GM12874 (cell line): ENCODE data around the gene CUL3.

Experiments
- TF ChIP-seq, protein P1 (sequence below): IDR thresholded peaks from 2 replicates; pipeline ENCODE4 v1.5.1; 2011; ENCODE audit warnings: low read depth, mild to moderate bottlenecking, control low read depth, low read length, moderate library complexity; ENCODE audit not compliant: insufficient read depth

Gene CUL3

GRCh38 chr2:224513991-224514390 is 71.2 kb downstream of the CUL3 start:
- TF ChIP-seq, protein P1, sequence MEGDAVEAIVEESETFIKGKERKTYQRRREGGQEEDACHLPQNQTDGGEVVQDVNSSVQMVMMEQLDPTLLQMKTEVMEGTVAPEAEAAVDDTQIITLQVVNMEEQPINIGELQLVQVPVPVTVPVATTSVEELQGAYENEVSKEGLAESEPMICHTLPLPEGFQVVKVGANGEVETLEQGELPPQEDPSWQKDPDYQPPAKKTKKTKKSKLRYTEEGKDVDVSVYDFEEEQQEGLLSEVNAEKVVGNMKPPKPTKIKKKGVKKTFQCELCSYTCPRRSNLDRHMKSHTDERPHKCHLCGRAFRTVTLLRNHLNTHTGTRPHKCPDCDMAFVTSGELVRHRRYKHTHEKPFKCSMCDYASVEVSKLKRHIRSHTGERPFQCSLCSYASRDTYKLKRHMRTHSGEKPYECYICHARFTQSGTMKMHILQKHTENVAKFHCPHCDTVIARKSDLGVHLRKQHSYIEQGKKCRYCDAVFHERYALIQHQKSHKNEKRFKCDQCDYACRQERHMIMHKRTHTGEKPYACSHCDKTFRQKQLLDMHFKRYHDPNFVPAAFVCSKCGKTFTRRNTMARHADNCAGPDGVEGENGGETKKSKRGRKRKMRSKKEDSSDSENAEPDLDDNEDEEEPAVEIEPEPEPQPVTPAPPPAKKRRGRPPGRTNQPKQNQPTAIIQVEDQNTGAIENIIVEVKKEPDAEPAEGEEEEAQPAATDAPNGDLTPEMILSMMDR = no peak

DNA sequence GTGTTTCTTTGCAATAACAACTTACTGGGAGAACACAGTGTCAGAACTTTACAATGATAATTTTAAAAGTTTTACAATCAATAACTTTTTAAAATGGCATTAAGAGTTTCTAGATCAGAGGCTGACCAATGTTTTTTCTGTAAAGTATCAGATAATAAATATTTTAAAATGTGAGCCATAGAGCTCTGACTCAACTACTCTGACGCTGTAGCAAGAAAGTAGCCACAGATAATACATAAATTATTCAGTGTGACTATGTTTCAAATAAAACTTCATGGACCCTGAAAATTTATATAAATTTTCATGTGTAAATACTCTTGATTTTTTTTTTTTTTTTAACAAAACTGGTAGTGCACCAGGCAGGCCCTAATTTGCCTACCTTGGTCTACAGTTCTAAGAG is 77.4 kb downstream of the CUL3 start:
- TF ChIP-seq, protein P1 = no peak

DNA sequence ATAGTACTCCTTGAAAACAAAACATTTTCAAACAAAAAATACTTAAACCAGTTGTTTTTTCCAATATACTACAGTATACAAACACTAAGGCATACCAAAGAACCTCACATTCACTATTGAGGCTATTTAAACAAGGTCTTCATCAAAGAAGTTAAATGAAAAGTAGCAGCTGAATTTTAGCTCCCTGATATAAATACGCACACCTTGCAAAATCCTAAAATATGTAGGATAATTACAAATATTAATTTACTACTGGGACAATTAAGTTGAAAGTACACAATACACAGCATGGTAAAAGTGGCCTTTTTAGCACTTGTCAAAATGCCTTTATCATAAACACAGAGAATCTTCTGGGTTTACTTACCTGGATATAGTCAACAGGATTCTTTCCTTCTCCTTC is 78.7 kb downstream of the CUL3 start:
- TF ChIP-seq, protein P1 = no peak

DNA sequence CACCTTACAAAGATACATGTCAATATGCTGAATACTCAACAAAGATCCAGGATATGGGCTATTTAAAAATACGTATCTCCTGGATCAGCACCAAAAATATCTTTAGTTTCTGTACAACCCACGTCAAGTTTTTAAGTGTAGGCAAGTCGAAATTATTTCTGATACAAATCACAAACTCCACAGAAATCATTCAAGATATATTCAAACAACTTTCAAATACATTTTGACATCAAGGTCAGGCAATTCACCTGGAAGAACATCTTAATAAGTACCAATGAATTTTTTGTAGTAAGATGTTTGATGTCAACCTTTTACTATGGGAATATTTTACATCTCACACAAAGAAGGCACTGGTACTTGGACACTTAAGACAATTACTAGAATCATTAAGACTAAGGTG is 86.2 kb downstream of the CUL3 start:
- TF ChIP-seq, protein P1 = no peak

- TF ChIP-seq, protein P1 = no peak
These were observed 92.6 kb downstream of the CUL3 start for GRCh38 chr2:224492531-224492930.

GRCh38 chr2:224479826-224480225 is 105.3 kb downstream of the CUL3 start:
- TF ChIP-seq, protein P1 = no peak

DNA sequence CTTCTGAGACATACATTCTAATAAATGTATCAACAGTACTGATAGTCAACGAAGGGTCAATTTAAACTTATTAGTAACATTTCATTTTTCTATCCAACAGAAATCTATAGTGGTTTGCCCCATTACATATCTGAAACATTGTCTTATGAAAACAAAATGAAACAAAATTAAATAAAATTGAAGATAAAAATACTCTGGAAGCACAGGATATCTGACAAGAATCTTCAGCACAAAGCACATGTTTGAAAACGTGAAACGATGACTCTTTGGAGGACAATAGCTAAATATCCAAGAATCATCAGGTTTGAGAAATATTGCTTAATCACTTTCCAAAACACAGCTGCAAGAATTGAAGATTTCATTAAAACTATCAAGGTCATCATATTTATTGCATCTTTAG is 112.3 kb downstream of the CUL3 start:
- TF ChIP-seq, protein P1 = no peak

- TF ChIP-seq, protein P1 = no peak
These were observed 113.0 kb downstream of the CUL3 start for GRCh38 chr2:224472137-224472536.
